Measurements from ENCODE around the gene COMMD7. TPM values are rescaled to one million over a fixed set of nuclear protein-coding genes. Genes with fewer than 3 reads are reported as not detected.

COMMD7 gene
- total and polyA plus RNA-seq, 2 experiments from 2014 or later, result 62.7 to 106 TPM

- DNase-seq (ENCODE audit: low spot score), result no peak
- Histone ChIP-seq H4K20me1 (ENCODE audit: insufficient read depth, poor library complexity, severe bottlenecking) (no peaks in the 10 kb centered on the region), H3K79me2 (no peaks in the 10 kb centered on the region), H3K4me1 (ENCODE audit: insufficient read depth) (peaks cover 4% of the 10 kb centered on the region), H2AFZ (no peak overlapping the region), H3K27me3 (no peaks in the 10 kb centered on the region), H3K36me3 (replicated peaks; ENCODE audit: insufficient read depth, low read depth) (no peaks in the 10 kb centered on the region), H3K27ac (no peak overlapping the region), H3K4me3 (no peak overlapping the region), H3K9me2 (replicated peaks; ENCODE audit: insufficient read depth) (no peaks in the 10 kb centered on the region), H3K9me3 (ENCODE audit: low read depth) (no peaks in the 10 kb centered on the region), H3K4me2 (no peak overlapping the region)
- no peak for TF ChIP-seq EZH2 (IDR thresholded peaks at IDR 0.05; ENCODE audit: borderline replicate concordance)
- no peak for TF ChIP-seq EZH2phosphoT487 (IDR thresholded peaks at IDR 0.05; ENCODE audit: low read depth, severe bottlenecking, unreplicated experiment)
- no peak for TF ChIP-seq CTCF (IDR thresholded peaks at IDR 0.05; ENCODE audit: poor library complexity)
- WGBS (ENCODE audit: low lambda C conversion rate, missing lambda C conversion rate), result 83% methylated on average over 4 of the region's 4 CpGs
Observed at GRCh38 chr20:32753731-32754130, 10.5 kb upstream of the COMMD7 start.

- H2AFZ ChIP-seq, result no peak overlapping the region
- H4K20me1 ChIP-seq (ENCODE audit: insufficient read depth, poor library complexity, severe bottlenecking), result no peaks in the 10 kb centered on the region
- no peaks in the 10 kb centered on the region for H3K9me3 ChIP-seq (ENCODE audit: low read depth)
- no peak overlapping the region for H3K27ac ChIP-seq
- DNase-seq (ENCODE audit: low spot score), result no peak
- H3K4me1 ChIP-seq (ENCODE audit: insufficient read depth), result peaks cover 4% of the 10 kb centered on the region
- H3K79me2 ChIP-seq, result no peaks in the 10 kb centered on the region
- H3K36me3 ChIP-seq (replicated peaks; ENCODE audit: insufficient read depth, low read depth), result no peaks in the 10 kb centered on the region
- TF ChIP-seq EZH2phosphoT487 (IDR thresholded peaks at IDR 0.05; ENCODE audit: low read depth, severe bottlenecking, unreplicated experiment) (no peak), EZH2 (IDR thresholded peaks at IDR 0.05; ENCODE audit: borderline replicate concordance) (no peak), CTCF (IDR thresholded peaks at IDR 0.05; ENCODE audit: poor library complexity) (no peak)
- no peak overlapping the region for H3K4me2 ChIP-seq
- no peak overlapping the region for H3K4me3 ChIP-seq
- H3K9me2 ChIP-seq (replicated peaks; ENCODE audit: insufficient read depth), result no peaks in the 10 kb centered on the region
- H3K27me3 ChIP-seq, result no peaks in the 10 kb centered on the region
- 54% methylated on average over 10 of the region's 10 CpGs for WGBS (ENCODE audit: low lambda C conversion rate, missing lambda C conversion rate)
Observed at GRCh38 chr20:32752458-32753250, 9.4 kb upstream of the COMMD7 start.

GRCh38 chr20:32751702-32752457 is 8.6 kb upstream of the COMMD7 start:
- Histone ChIP-seq H3K9me2 (replicated peaks; ENCODE audit: insufficient read depth) (no peaks in the 10 kb centered on the region), H3K79me2 (no peaks in the 10 kb centered on the region), H3K4me2 (no peak overlapping the region), H3K9me3 (ENCODE audit: low read depth) (no peaks in the 10 kb centered on the region), H3K4me3 (no peak overlapping the region), H4K20me1 (ENCODE audit: insufficient read depth, poor library complexity, severe bottlenecking) (no peaks in the 10 kb centered on the region), H2AFZ (no peak overlapping the region), H3K36me3 (replicated peaks; ENCODE audit: insufficient read depth, low read depth) (no peaks in the 10 kb centered on the region), H3K27me3 (no peaks in the 10 kb centered on the region), H3K27ac (no peak overlapping the region), H3K4me1 (ENCODE audit: insufficient read depth) (peaks cover 4% of the 10 kb centered on the region)
- WGBS (ENCODE audit: low lambda C conversion rate, missing lambda C conversion rate), result 84% methylated on average over 6 of the region's 6 CpGs
- TF ChIP-seq CTCF (IDR thresholded peaks at IDR 0.05; ENCODE audit: poor library complexity), result no peak
- TF ChIP-seq EZH2 (IDR thresholded peaks at IDR 0.05; ENCODE audit: borderline replicate concordance), result no peak
- TF ChIP-seq EZH2phosphoT487 (IDR thresholded peaks at IDR 0.05; ENCODE audit: low read depth, severe bottlenecking, unreplicated experiment), result no peak
- DNase-seq (ENCODE audit: low spot score), result no peak

Measured in hepatocyte (in vitro differentiated cells).